ENCODE measurements around the gene GLI1. TPM values are rescaled to one million over a fixed set of nuclear protein-coding genes. Genes with fewer than 3 reads are reported as not detected.

GLI1 gene
- total and polyA plus RNA-seq, 7 donors = 0.60 to 3.9 (median 1.5) TPM; not detected in 2

DNA sequence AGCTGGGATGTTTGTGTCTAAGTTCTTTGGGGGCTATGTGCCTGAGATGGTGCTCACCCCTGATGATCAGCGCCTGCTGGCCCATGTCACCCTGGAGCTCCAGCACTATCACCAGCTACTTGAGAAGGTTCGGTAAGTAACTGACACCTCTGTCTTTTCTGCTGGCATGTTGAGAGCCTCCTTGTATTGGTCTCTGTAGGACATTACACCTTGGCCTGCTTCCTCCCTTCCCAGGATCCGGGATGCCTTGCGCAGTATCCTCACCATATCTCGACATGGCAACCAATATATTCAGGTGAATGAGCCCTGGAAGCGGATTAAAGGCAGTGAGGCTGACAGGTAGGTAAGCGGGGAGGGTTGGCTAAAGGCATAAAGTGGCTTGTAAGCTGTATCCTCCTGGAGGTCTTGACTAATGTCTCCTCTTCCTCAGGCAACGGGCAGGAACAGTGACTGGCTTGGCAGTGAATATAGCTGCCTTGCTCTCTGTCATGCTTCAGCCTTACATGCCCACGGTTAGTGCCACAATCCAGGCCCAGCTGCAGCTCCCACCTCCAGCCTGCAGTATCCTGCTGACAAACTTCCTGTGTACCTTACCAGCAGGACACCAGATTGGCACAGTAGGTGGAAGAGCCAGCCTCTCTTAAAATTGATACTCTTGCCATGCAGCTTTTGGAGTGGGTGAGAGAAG lies 55.3 kb downstream of the GLI1 start:
- H3K36me3 ChIP-seq = peaks cover 47 to 77% (median 55%) of the 10 kb centered on the region in 4 donors

GRCh38 chr12:57515408-57515933 lies 55.9 kb downstream of the GLI1 start:
- 77 to 84% methylated on average over 3 of the region's 3 CpGs for WGBS, 2 donors
- H3K36me3 ChIP-seq = peaks cover 47 to 71% (median 53%) of the 10 kb centered on the region in 4 donors

More for the DNA sequence above, 55.3 kb downstream of the GLI1 start:
- no peak overlapping the region for H3K27ac ChIP-seq
- H3K4me3 ChIP-seq = no peak overlapping the region
- peaks cover 0 to 30% (median 28%) of the 10 kb centered on the region in 4 donors for H3K4me1 ChIP-seq
- DNase-seq = no peak
- H3K9me3 ChIP-seq = no peaks in the 10 kb centered on the region
- TF ChIP-seq POLR2AphosphoS5 (IDR thresholded peaks at IDR 0.05) (no peak), CTCF (IDR thresholded peaks at IDR 0.05) (no peak), POLR2A (IDR thresholded peaks at IDR 0.05) (no peak), EP300 (IDR thresholded peaks at IDR 0.05) (no peak)
- H3K27me3 ChIP-seq = no peaks in the 10 kb centered on the region
- WGBS, 2 donors = 90 to 93% methylated on average over 9 of the region's 9 CpGs
- intact Hi-C loops (cut with DNase I) = no loop called here

DNA sequence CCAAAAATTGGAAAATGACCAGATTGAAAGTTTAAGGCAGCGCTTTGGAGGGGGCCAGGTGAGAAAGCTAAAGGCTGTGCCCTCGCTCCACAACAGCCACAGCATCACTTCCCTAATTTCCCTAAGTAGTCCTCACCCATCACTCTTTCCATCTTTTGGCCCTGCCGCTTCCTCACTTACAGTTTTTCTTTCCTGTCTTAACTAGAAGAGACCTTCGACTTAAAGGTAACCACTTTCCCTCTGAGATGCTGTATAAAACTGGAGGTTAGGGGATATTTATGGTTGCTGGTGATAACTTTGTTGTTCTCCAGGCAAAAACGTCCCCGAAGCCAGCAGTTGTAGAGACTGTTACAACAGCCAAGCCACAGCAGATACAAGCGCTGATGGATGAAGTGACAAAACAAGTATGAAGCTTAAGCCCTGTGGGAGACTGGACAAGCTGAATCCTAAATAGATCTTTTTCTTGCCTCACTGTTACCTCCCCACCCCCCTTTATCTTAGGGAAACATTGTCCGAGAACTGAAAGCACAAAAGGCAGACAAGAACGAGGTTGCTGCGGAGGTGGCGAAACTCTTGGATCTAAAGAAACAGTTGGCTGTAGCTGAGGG lies 56.5 kb downstream of the GLI1 start:
- H3K27me3 ChIP-seq = no peaks in the 10 kb centered on the region
- no peak for DNase-seq
- H3K9me3 ChIP-seq = no peaks in the 10 kb centered on the region
- H3K27ac ChIP-seq = peak overlapping the region in 2 of 4 donors; percentile 95 to 100
- TF ChIP-seq EP300 (IDR thresholded peaks at IDR 0.05) = no peak
- TF ChIP-seq POLR2AphosphoS5 (IDR thresholded peaks at IDR 0.05) = no peak
- no peak for TF ChIP-seq POLR2A (IDR thresholded peaks at IDR 0.05)
- TF ChIP-seq CTCF (IDR thresholded peaks at IDR 0.05) = no peak
- WGBS, 2 donors = 87 to 88% methylated on average over 11 of the region's 11 CpGs
- H3K36me3 ChIP-seq = peaks cover 47 to 65% (median 53%) of the 10 kb centered on the region in 4 donors
- intact Hi-C loops (cut with DNase I) = no loop called here
- H3K4me1 ChIP-seq = peaks cover 0 to 33% (median 31%) of the 10 kb centered on the region in 4 donors
- H3K4me3 ChIP-seq = no peak overlapping the region

More at GRCh38 chr12:57515408-57515933, 55.9 kb downstream of the GLI1 start:
- TF ChIP-seq CTCF (IDR thresholded peaks at IDR 0.05) (no peak), POLR2A (IDR thresholded peaks at IDR 0.05) (no peak), EP300 (IDR thresholded peaks at IDR 0.05) (no peak), POLR2AphosphoS5 (IDR thresholded peaks at IDR 0.05) (no peak)
- Histone ChIP-seq H3K27me3 (no peaks in the 10 kb centered on the region), H3K9me3 (no peaks in the 10 kb centered on the region), H3K4me3 (no peak overlapping the region), H3K27ac (no peak overlapping the region), H3K4me1 (peaks cover 0 to 30% (median 28%) of the 10 kb centered on the region in 4 donors)
- no peak for DNase-seq
- intact Hi-C loops (cut with DNase I) = no loop called here

- TF ChIP-seq CTCF (IDR thresholded peaks at IDR 0.05) (no peak), POLR2AphosphoS5 (IDR thresholded peaks at IDR 0.05) (no peak), POLR2A (IDR thresholded peaks at IDR 0.05) (no peak), EP300 (IDR thresholded peaks at IDR 0.05) (no peak)
- Histone ChIP-seq H3K4me1 (peaks cover 0 to 39% (median 38%) of the 10 kb centered on the region in 4 donors), H3K4me3 (no peak overlapping the region), H3K27ac (peak overlapping the region; percentile 95 to 100 (median 98)), H3K9me3 (no peaks in the 10 kb centered on the region), H3K36me3 (peaks cover 41 to 59% (median 48%) of the 10 kb centered on the region in 4 donors), H3K27me3 (no peaks in the 10 kb centered on the region)
- DNase-seq = no peak
- intact Hi-C loops (cut with DNase I) = no loop called here
- 90 to 94% methylated on average over 11 of the region's 11 CpGs for WGBS, 2 donors
Measured at GRCh38 chr12:57516617-57517153, 57.1 kb downstream of the GLI1 start.
